Smooth muscle cell of the brain vasculature (primary cell): ENCODE measurements around the gene KIF12.
"Not testable (repeated sequence)": the region's sequence is repeated elsewhere in the genome, so short reads cannot be mapped to it uniquely, and the experiment has no call there.

ENCODE experiments used
- DNase-seq: peaks from one replicate; pipeline ENCODE4 v3.0.0-alpha.2; 2012; ENCODE audit warnings: low read depth, low spot score

The KIF12 gene

DNA sequence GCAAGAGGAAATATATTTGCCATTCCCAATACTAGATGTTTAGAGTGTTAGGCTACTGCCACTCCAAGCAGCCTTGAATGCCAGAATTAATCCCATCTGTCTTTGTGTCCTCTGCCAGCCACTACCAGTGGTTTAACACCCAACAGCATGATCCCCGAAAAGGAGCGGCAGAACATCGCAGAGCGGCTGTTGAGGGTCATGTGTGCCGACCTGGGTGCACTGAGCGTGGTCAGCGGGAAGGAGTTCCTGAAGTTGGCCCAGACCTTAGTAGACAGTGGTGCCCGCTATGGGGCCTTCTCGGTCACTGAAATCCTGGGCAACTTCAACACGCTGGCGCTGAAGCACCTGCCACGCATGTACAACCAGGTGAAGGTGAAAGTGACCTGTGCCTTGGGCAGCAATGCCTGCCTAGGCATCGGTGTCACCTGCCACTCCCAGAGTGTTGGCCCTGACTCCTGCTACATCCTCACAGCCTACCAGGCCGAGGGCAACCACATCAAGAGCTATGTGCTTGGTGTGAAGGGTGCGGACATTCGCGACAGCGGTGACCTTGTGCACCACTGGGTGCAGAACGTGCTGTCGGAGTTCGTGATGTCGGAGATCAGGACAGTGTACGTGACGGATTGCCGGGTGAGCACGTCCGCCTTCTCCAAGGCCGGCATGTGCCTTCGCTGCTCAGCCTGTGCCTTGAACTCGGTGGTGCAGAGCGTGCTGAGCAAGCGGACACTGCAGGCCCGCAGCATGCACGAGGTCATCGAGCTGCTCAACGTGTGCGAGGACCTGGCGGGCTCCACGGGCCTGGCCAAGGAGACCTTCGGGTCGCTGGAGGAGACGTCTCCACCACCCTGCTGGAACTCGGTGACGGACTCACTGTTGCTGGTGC lies 50.3 kb downstream of the KIF12 start:
- no peak for DNase-seq

DNA sequence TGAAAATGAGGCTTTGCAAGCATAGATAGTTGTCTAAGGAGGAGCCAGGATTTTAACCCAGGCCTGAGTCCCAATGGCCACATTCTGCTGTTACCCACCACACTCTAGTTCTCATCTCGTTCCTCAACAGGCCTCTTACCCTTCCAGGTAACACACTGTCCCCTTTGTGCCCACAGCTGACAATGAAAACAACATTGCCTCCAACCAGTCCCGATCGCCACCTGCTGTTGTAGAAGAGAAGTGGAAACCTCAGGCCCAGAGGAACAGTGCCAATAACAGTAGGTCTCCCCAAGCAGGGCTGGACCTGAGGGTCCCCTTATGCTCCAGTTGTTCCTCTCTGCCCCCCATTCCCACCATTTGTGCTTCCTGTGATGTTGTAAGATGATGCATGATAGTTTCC lies 51.4 kb downstream of the KIF12 start:
- DNase-seq, result no peak

DNA sequence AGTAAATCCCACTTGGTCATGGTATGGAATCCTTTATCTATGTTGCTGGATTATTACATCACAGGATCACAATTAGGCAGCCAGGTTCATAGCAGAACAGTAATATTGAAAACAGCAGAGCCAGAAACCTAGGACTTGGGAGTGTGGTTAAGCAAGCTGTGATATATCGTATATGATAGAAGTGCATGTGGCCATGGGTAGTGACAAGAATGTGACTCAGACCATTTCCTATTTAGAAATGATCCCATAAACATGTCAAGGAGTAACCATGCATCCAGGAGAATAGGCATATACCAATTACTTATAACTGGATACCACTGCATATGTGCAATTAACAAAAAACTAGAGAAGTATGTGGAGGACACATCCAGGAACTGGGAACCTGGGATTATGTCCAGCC lies 52.2 kb downstream of the KIF12 start:
- no peak for DNase-seq

DNA sequence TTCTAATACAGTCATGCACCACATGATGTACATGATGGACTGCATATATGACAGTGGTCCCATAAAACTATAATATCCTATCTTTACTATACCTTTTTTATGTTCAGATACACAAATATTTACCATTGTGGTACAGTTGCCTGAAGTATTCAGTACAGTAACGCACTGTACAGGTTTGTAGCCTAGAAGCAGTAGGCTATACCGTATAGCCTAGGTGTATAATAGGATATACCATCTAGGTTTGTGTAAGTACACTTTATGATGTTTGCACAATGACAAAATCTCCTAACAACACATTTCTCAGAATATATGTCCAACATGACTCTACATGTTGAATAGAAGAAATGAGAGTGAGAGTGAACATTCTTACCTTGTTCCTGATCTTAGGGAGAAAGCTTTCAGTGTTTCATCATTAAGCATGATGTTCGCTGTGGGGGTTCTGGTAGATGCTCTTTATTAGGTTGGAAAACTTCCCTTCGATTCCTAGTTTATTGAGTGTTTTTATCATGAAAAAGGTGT lies 52.8 kb downstream of the KIF12 start:
- DNase-seq, result no peak

DNA sequence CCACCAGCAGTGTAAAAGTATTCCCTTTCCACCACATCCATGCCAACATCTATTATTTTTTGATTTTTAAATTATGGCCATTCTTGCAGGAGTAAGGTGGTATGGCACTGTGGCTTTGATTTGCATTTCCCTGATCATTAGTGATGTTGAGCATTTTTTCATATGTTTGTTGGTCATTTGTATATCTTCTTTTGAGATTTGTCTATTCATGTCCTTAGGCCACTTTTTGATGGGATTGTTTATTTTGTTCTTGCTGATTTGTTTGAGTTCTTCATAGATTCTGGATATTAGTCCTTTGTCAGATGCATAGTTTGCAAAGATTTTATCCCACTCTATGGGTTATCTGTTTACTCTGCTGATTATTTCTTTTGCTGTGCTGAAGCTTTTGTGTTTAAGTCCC lies 55.4 kb downstream of the KIF12 start:
- not testable (repeated sequence) for DNase-seq
